Measurements from ENCODE around the gene MRTFA.

MRTFA gene

GRCh38 chr22:40428796-40429195 lies 207.7 kb downstream of the MRTFA start:
- Histone ChIP-seq H3K27ac (no peak overlapping the region), H3K4me1 (ENCODE audit: control insufficient read depth in 1 of 2, insufficient read depth in 1 of 2, low read depth in 1 of 2, low read length in 1 of 2) (peaks cover 4 to 6% of the 10 kb centered on the region in 2 experiments), H3K27me3 (no peaks in the 10 kb centered on the region), H3K9me3 (no peaks in the 10 kb centered on the region), H3K36me3 (peaks cover 91% of the 10 kb centered on the region), H3K4me3 (ENCODE audit: low read depth in 1 of 2, low read length in 1 of 2) (no peak overlapping the region)
- no peak for TF ChIP-seq CTCF (IDR thresholded peaks at IDR 0.05)

GRCh38 chr22:40426594-40427333 lies 209.8 kb downstream of the MRTFA start:
- peaks cover 98% of the 10 kb centered on the region for H3K36me3 ChIP-seq

GRCh38 chr22:40425082-40425481 lies 211.4 kb downstream of the MRTFA start:
- Histone ChIP-seq H3K4me1 (ENCODE audit: control insufficient read depth in 1 of 2, insufficient read depth in 1 of 2, low read depth in 1 of 2, low read length in 1 of 2) (peaks cover 0 to 12% of the 10 kb centered on the region in 2 experiments), H3K36me3 (peaks cover 100% of the 10 kb centered on the region), H3K27me3 (no peaks in the 10 kb centered on the region), H3K9me3 (no peaks in the 10 kb centered on the region), H3K27ac (peak overlapping the region; percentile 54), H3K4me3 (ENCODE audit: low read depth in 1 of 2, low read length in 1 of 2) (no peak overlapping the region)
- no peak for TF ChIP-seq CTCF (IDR thresholded peaks at IDR 0.05)

More at GRCh38 chr22:40426594-40427333, 209.8 kb downstream of the MRTFA start:
- Histone ChIP-seq H3K4me3 (ENCODE audit: low read depth in 1 of 2, low read length in 1 of 2) (no peak overlapping the region), H3K27ac (peak overlapping the region; percentile 54), H3K4me1 (ENCODE audit: control insufficient read depth in 1 of 2, insufficient read depth in 1 of 2, low read depth in 1 of 2, low read length in 1 of 2) (peaks cover 0 to 12% of the 10 kb centered on the region in 2 experiments), H3K9me3 (no peaks in the 10 kb centered on the region), H3K27me3 (no peaks in the 10 kb centered on the region)
- no peak for TF ChIP-seq CTCF (IDR thresholded peaks at IDR 0.05)

- H3K36me3 ChIP-seq, result peaks cover 100% of the 10 kb centered on the region
- H3K9me3 ChIP-seq, result no peaks in the 10 kb centered on the region
- TF ChIP-seq CTCF (IDR thresholded peaks at IDR 0.05), result no peak
- no peaks in the 10 kb centered on the region for H3K27me3 ChIP-seq
- peak overlapping the region; percentile 54 for H3K27ac ChIP-seq
- no peak overlapping the region for H3K4me3 ChIP-seq (ENCODE audit: low read depth in 1 of 2, low read length in 1 of 2)
- H3K4me1 ChIP-seq (ENCODE audit: control insufficient read depth in 1 of 2, insufficient read depth in 1 of 2, low read depth in 1 of 2, low read length in 1 of 2), result peaks cover 0 to 12% of the 10 kb centered on the region in 2 experiments
These were observed 212.5 kb downstream of the MRTFA start for GRCh38 chr22:40423882-40424640.

GRCh38 chr22:40423310-40423688 lies 213.2 kb downstream of the MRTFA start:
- Histone ChIP-seq H3K4me3 (ENCODE audit: low read depth in 1 of 2, low read length in 1 of 2) (no peak overlapping the region), H3K27me3 (no peaks in the 10 kb centered on the region), H3K4me1 (ENCODE audit: control insufficient read depth in 1 of 2, insufficient read depth in 1 of 2, low read depth in 1 of 2, low read length in 1 of 2) (peaks cover 0 to 12% of the 10 kb centered on the region in 2 experiments), H3K27ac (peak overlapping the region; percentile 54), H3K36me3 (peaks cover 100% of the 10 kb centered on the region), H3K9me3 (no peaks in the 10 kb centered on the region)
- no peak for TF ChIP-seq CTCF (IDR thresholded peaks at IDR 0.05)
